OCI-LY7 (cell line): ENCODE measurements around the gene DISC1. TPM values are rescaled to one million over a fixed set of nuclear protein-coding genes. Genes with fewer than 3 reads are reported as not detected.

Experiments used
- BruUV-seq: library from RNA; stranded (reverse); fragments of 400-500 nt; replicated peaks from 2 replicates; lab custom pipeline; 2021; lab: Mats Ljungman, UMichigan
- CTCF ChIA-PET: fragments of 300-600 bp; sonication (Branson Sonifier 250); formaldehyde crosslinking; loops from one replicate; lab custom pipeline; 2022; ENCODE audit warnings: antibody characterized with exemption; ENCODE audit not compliant: unreplicated experiment; lab: Charles Lee
- POLR2A ChIA-PET: fragments of 300-600 bp; sonication (Branson Sonifier 250); formaldehyde crosslinking; loops from one replicate; lab custom pipeline; 2022; ENCODE audit warnings: antibody characterized with exemption; lab: Charles Lee
- DNase-seq: peaks from one replicate; pipeline ENCODE4 v3.0.0-alpha.2; 2015; ENCODE audit warnings: low spot score
- H2AFZ ChIP-seq: fragments of 200-600 bp; sonication (generic), shearing (Covaris generic); 2 replicates; pipeline ENCODE4 v1.6.1; 2014; ENCODE audit warnings: mild to moderate bottlenecking, antibody characterized with exemption, low read length, moderate library complexity
- H3K27ac ChIP-seq: fragments of 200-600 bp; sonication (generic); 2 replicates; pipeline ENCODE4 v1.5.1; 2014; ENCODE audit warnings: mixed run types, low read depth, mild to moderate bottlenecking, moderate library complexity, low read length, inconsistent platforms; ENCODE audit not compliant: poor library complexity, severe bottlenecking
- H3K36me3 ChIP-seq: fragments of 200-600 bp; sonication (generic); 2 replicates; pipeline ENCODE4 v1.6.1; 2014; ENCODE audit warnings: mild to moderate bottlenecking, antibody characterized with exemption, low read length, moderate library complexity, mixed read lengths; ENCODE audit not compliant: insufficient read depth
- H3K4me1 ChIP-seq: fragments of 200-600 bp; sonication (generic); 2 replicates; pipeline ENCODE4 v1.5.1; 2014; ENCODE audit warnings: mild to moderate bottlenecking, low read length; ENCODE audit not compliant: insufficient read depth, poor library complexity, severe bottlenecking
- H3K4me2 ChIP-seq: fragments of 200-600 bp; sonication (generic); 2 replicates; pipeline ENCODE4 v1.6.1; 2014; ENCODE audit warnings: mild to moderate bottlenecking, low read length
- H3K4me3 ChIP-seq: fragments of 200-600 bp; sonication (generic); 2 replicates; pipeline ENCODE4 v1.5.1; 2014; ENCODE audit warnings: mild to moderate bottlenecking, low read depth, low read length; ENCODE audit not compliant: poor library complexity, severe bottlenecking
- H3K79me2 ChIP-seq: fragments of 200-600 bp; sonication (generic); 2 replicates; pipeline ENCODE4 v1.6.1; 2016; ENCODE audit warnings: low read depth, mild to moderate bottlenecking, low read length, moderate library complexity, mixed read lengths; ENCODE audit not compliant: insufficient read depth
- H3K9me2 ChIP-seq: fragments of 200-600 bp; sonication (generic); 2 replicates; pipeline ENCODE4 v1.6.1; 2016; ENCODE audit warnings: mild to moderate bottlenecking, low read length, mixed read lengths; ENCODE audit not compliant: insufficient read depth
- H3K9me3 ChIP-seq: fragments of 200-600 bp; sonication (generic); 2 replicates; pipeline ENCODE4 v1.6.1; 2014; ENCODE audit warnings: mild to moderate bottlenecking, mixed run types, low read length, mixed read lengths
- H4K20me1 ChIP-seq: fragments of 200-600 bp; sonication (generic); 2 replicates; pipeline ENCODE4 v1.6.1; 2014; ENCODE audit warnings: mild to moderate bottlenecking, antibody characterized with exemption, low read length, moderate library complexity, mixed read lengths; ENCODE audit not compliant: insufficient read depth
- EZH2phosphoT487 ChIP-seq: fragments of 200-600 bp; sonication (generic); IDR thresholded peaks from 2 replicates; pipeline ENCODE4 v1.6.1; 2018; ENCODE audit warnings: low read depth, borderline replicate concordance, mild to moderate bottlenecking, mixed run types, antibody characterized with exemption, low read length, moderate library complexity, mixed read lengths
- intact Hi-C: fragments of 100-400 bp; cut with micrococcal nuclease; formaldehyde crosslinking; loops from one replicate; pipeline ENCODE4 v1.10.0; 2022; ENCODE audit not compliant: unreplicated experiment
- total RNA-seq, 2 experiments: library from RNA; depleted of rRNA in 1 of 2; stranded (reverse); fragments of >200 nt in 1 of 2; shearing (Covaris generic) in 1 of 2; gene quantifications; 2 replicates each; pipeline ENCODE4 v1.2.3, GENCODE V29; 2014 to 2022
- TF ChIP-seq, protein P1 (sequence below): fragments of 200-600 bp; sonication (generic); conservative IDR thresholded peaks from 2 replicates; pipeline ENCODE4 v1.5.1; 2014; ENCODE audit warnings: mild to moderate bottlenecking, antibody characterized with exemption, low read length, moderate library complexity, mixed read lengths

Gene DISC1
- total RNA-seq, 2 experiments from 2014 or later = 0.91 TPM; not detected in 1

DNA sequence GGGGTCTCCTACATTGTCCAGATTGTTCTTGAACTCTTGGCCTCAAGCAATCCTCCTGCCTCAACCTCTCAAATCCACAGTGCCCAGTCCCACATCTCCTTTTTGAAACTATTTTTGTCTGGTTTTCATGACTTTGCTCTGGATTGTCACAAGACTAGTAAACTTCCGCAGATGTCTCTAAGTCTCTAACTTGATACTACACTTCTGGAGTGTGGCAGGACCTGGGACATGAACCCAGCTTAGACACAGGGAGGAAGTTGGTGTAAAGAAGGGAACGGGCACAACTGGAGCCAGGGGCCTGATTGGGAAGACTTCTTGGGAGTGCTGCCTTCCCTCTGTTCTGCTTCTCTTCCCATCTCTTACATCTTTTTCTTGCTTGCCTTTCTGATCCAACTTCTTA is 16.2 kb upstream of the DISC1 start:
- TF ChIP-seq EZH2phosphoT487 = no peak
- TF ChIP-seq, protein P1, sequence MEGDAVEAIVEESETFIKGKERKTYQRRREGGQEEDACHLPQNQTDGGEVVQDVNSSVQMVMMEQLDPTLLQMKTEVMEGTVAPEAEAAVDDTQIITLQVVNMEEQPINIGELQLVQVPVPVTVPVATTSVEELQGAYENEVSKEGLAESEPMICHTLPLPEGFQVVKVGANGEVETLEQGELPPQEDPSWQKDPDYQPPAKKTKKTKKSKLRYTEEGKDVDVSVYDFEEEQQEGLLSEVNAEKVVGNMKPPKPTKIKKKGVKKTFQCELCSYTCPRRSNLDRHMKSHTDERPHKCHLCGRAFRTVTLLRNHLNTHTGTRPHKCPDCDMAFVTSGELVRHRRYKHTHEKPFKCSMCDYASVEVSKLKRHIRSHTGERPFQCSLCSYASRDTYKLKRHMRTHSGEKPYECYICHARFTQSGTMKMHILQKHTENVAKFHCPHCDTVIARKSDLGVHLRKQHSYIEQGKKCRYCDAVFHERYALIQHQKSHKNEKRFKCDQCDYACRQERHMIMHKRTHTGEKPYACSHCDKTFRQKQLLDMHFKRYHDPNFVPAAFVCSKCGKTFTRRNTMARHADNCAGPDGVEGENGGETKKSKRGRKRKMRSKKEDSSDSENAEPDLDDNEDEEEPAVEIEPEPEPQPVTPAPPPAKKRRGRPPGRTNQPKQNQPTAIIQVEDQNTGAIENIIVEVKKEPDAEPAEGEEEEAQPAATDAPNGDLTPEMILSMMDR = no peak
- intact Hi-C loops = loop anchor here (5.0 kb wide), 1 partner anchor 633 kb away; the partner anchor contains the start of genes ARV1 and TTC13
- Histone ChIP-seq H3K36me3 (no peaks in the 10 kb centered on the region; the same call in 1 of the 2 replicates), H3K4me1 (peaks cover 24% of the 10 kb centered on the region), H3K27ac (no peak overlapping the region), H3K9me2 (no peaks in the 10 kb centered on the region), H3K4me3 (no peak overlapping the region), H3K4me2 (no peak overlapping the region), H4K20me1 (0 out of 2 replicates have a peak, but pooled peaks cover 3% of the 10 kb centered on the region), H3K79me2 (no peaks in the 10 kb centered on the region), H2AFZ (no peak overlapping the region), H3K9me3 (peaks cover 6% of the 10 kb centered on the region; the same call in 1 of the 2 replicates)
- POLR2A ChIA-PET = interaction anchor here (0.6 to 1.3 kb wide), 2 partner anchors 11 to 71 kb away, joined by 3 to 4 read pairs; no protein-coding TSS in a partner anchor
- BruUV-seq = no TSS peak
- DNase-seq = no peak
- CTCF ChIA-PET = no interaction called here

DNA sequence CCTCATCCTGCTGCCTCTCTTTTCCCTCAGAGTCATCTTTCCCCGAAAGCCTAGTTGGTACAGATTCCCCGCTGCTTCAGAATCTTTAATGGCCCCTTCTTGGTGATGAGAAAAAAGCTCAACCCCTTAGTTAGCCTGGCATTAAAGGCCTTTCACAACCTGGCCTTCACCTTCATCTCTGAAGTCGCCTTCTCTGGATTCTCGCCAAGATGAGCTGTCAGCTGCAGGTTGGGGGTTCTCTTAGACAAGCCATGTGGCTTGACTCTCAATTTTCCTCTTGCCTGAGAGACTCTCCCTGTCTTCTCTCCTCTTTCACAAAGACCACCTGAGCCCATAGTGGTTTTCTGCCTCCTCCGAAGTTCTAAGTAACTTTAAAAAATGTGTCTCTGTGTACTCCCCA is 15.5 kb upstream of the DISC1 start:
- Histone ChIP-seq H3K4me1 (peaks cover 24% of the 10 kb centered on the region), H3K4me2 (no peak overlapping the region)
- no peak for DNase-seq

More for the DNA sequence above, 15.5 kb upstream of the DISC1 start:
- peaks cover 6% of the 10 kb centered on the region; the same call in 1 of the 2 replicates for H3K9me3 ChIP-seq
- H3K9me2 ChIP-seq = no peaks in the 10 kb centered on the region
- intact Hi-C loops = loop anchor here (5.0 kb wide), 1 partner anchor 634 kb away; the partner anchor contains the start of genes ARV1 and TTC13
- H3K27ac ChIP-seq = no peak overlapping the region
- ChIA-PET POLR2A (interaction anchor here (0.6 to 1.3 kb wide), 5 partner anchors 12 to 254 kb away, joined by 3 to 4 read pairs (median 3); no protein-coding TSS in a partner anchor), CTCF (no interaction called here)
- H2AFZ ChIP-seq = no peak overlapping the region
- no peaks in the 10 kb centered on the region for H3K79me2 ChIP-seq
- TF ChIP-seq, protein P1 = no peak
- TF ChIP-seq EZH2phosphoT487 = no peak
- no peaks in the 10 kb centered on the region; the same call in 1 of the 2 replicates for H3K36me3 ChIP-seq
- H4K20me1 ChIP-seq = 0 out of 2 replicates have a peak, but pooled peaks cover 3% of the 10 kb centered on the region
- no TSS peak for BruUV-seq
- no peak overlapping the region for H3K4me3 ChIP-seq
